Heart left ventricle (tissue), 16 donors: Measurements from ENCODE around the gene PRSS33. TPM values are rescaled to one million over a fixed set of nuclear protein-coding genes. Genes with fewer than 3 reads are reported as not detected.

ENCODE experiments used
- ATAC-seq, 4 donors: fragments of 200-7000 bp; cut with Tn5 transposase; one replicate each; pipeline ENCODE4 v1.9.1; 2020 to 2022; ENCODE audit warnings: moderate library complexity in 4 of 4, mild to moderate bottlenecking in 3 of 4, moderate number of reproducible peaks in 1 of 4
- DNase-seq, 5 donors: peaks; one replicate each; pipeline ENCODE4 v3.0.0-alpha.2; 2020
- H3K27ac ChIP-seq, 12 donors: fragments of 200-600 bp; sonication (generic) in 4 of 12; one replicate each; pipeline versions ENCODE4 v1.5.0 to v1.8.0; 2016 to 2022; ENCODE audit warnings: mild to moderate bottlenecking in 2 of 12
- H3K27me3 ChIP-seq, 9 donors: fragments of 200-600 bp; sonication (generic) in 2 of 9; one replicate each; pipeline versions ENCODE4 v1.5.1 to v1.8.0; 2016 to 2022; ENCODE audit warnings: mild to moderate bottlenecking in 3 of 9
- H3K36me3 ChIP-seq, 9 donors: fragments of 200-600 bp; sonication (generic) in 2 of 9; one replicate each; pipeline versions ENCODE4 v1.5.0 to v1.8.0; 2018 to 2022; ENCODE audit warnings: mild to moderate bottlenecking in 2 of 9
- H3K4me1 ChIP-seq, 12 donors: fragments of 200-600 bp; sonication (generic) in 4 of 12; one replicate each; pipeline versions ENCODE4 v1.5.0 to v1.8.0; 2016 to 2022; ENCODE audit warnings: mild to moderate bottlenecking in 3 of 12
- H3K4me3 ChIP-seq, 12 donors: fragments of 200-600 bp; sonication (generic) in 4 of 12; one replicate each; pipeline versions ENCODE4 v1.5.0 to v1.8.0; 2017 to 2022; ENCODE audit warnings: mild to moderate bottlenecking in 9 of 12, moderate library complexity in 4 of 12
- H3K9me3 ChIP-seq, 12 donors: fragments of 200-600 bp; sonication (generic) in 4 of 12; one replicate each; pipeline versions ENCODE4 v1.5.0 to v1.8.0; 2016 to 2022; ENCODE audit warnings: mild to moderate bottlenecking in 1 of 12
- POLR2A ChIP-seq, 2 donors: fragments of 450-650 bp; IDR thresholded peaks; one replicate each; pipeline ENCODE4 v1.6.1; 2017; ENCODE audit warnings: antibody characterized with exemption in 2 of 2, mild to moderate bottlenecking in 2 of 2, moderate library complexity in 2 of 2
- WGBS, 4 donors: extraction: QIAGEN DNeasy Blood & Tissue Kit in 2 of 4; methylation state at CpG; one replicate each; pipeline versions ENCODE4 v1.1.5 to v1.1.7; 2013 to 2018; 5-methylcytosine and 5-hydroxymethylcytosine counted together
- intact Hi-C, 10 donors: fragments of 100-400 bp; cut with DNase I; formaldehyde crosslinking; loops; one replicate each; pipeline versions ENCODE4 v1.11.1 to v1.14.2; 2022
- polyA plus RNA-seq, 2 donors: library from polyadenylated mRNA; stranded (reverse); fragments of 200-250 nt; gene quantifications; one replicate each; pipeline ENCODE4 v1.2.3, GENCODE V29; 2013
- total RNA-seq, 9 donors: library from RNA; depleted of rRNA in 2 of 9; stranded (reverse); fragments of >200 nt in 2 of 9; fragmentation: NEBNext Ultra II Directional in 3 of 9; extraction: Animal tissue kit (Norgen Biotek cat#: 25700) in 3 of 9; gene quantifications; one replicate each; pipeline versions ENCODE4 v1.1.0 to v1.2.4, GENCODE V29; 2016 to 2023
- TF ChIP-seq, protein P1 (sequence below), 12 donors: fragments of 200-600 bp; sonication (generic) in 4 of 12; IDR thresholded peaks; one replicate each; pipeline versions ENCODE4 v1.5.0 to v1.8.0; 2018 to 2022; ENCODE audit warnings: antibody characterized with exemption in 12 of 12, mild to moderate bottlenecking in 5 of 12
- donor health status: ischemic (EF 13 %, LVEDD 7.1; RV severe dilation, severe dysfunction).
- donor health status: healthy with polysubstance abuse.
- donor health status: DM: no; HTN: yes; CAD: no.
- donor health status: DM: no; HTN: no; CAD: no.
- donor health status: ischemic (EF 25% LVEDD 6.9; RV normal size, moderate dysfunction).
- donor health status: ischemic (EF 25% LVEDD 5.7; RV mildly dilated, moderate dysfunction).
- donor health status: healthy.
- donor health status: DM: yes; HTN: yes; CAD: no.
- donor health status: ischemic (EF 35%, LVEDD 5.7; RV mildly dilated, moderate dysfunction).
- donor health status: nonischemic (EF 11% LVEDD 7.7; RV severe dilation, severe dysfunction).
- donor health status: DM: yes; HTN: yes; CAD: no.
- donor health status: PGD.
- donor health status: ischemic (EF 29% LVEDD 5.4; RV normal size, mild dysfunction).
- donor health status: nonischemic (EF 23%, LVEDD 6.1; RV moderate dilation, normal function).

The PRSS33 gene
- total and polyA plus RNA-seq, 11 donors, result not detected

DNA sequence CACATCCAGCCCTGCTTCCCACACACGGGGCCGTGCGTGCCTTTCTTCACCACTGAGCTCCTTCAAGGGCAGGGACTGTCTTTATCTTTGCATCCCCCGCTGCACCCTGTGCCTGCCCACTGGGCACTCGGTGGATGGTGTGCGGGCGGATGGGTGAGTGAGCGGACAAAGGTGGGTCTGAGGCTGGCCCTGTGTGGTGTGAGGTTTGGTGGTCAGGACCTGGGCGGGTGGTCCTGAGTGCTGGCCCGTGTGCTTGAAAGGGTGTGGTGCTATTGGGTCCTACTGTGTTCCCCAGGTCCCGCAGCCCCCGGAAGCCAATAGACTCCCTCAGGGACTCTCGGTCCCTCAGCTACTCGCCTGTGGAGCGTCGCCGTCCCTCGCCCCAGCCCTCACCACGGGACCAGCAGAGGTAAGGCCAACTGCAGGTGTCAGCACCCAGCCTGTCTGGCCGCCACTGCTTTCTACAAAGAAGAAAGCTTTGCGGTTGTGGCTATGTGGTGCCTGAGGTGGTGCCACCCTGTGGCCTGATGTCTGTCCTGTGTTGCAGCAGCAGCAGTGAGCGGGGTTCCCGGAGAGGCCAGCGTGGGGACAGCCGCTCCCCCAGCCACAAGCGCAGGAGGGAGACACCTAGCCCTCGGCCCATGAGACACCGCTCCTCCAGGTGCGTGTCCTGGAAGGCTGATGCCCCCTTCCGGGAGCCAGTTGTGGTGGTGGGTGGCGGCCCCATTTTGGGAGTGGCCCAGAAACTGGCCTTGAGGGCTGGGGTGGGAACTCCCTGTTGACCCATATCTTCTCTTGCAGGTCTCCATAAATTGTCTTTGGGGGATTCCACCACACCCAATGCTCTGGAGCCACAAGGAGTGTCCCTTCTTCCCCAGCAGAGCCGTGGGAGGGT, 17.1 kb downstream of the PRSS33 start:
- WGBS, 4 donors, result 80 to 86% (median 83%) methylated on average over 25 to 32 of the region's 32 CpGs
- Histone ChIP-seq H3K4me3 (no peak overlapping the region), H3K4me1 (peaks cover 0 to 42% (median 12%) of the 10 kb centered on the region in 12 donors), H3K27ac (peak overlapping the region in 1 of 12 donors; percentile 31), H3K36me3 (peaks cover 2 to 100% (median 96%) of the 10 kb centered on the region in 9 donors), H3K27me3 (no peaks in the 10 kb centered on the region), H3K9me3 (no peaks in the 10 kb centered on the region)
- no peak for TF ChIP-seq POLR2A (IDR thresholded peaks at IDR 0.05)
- TF ChIP-seq, protein P1, sequence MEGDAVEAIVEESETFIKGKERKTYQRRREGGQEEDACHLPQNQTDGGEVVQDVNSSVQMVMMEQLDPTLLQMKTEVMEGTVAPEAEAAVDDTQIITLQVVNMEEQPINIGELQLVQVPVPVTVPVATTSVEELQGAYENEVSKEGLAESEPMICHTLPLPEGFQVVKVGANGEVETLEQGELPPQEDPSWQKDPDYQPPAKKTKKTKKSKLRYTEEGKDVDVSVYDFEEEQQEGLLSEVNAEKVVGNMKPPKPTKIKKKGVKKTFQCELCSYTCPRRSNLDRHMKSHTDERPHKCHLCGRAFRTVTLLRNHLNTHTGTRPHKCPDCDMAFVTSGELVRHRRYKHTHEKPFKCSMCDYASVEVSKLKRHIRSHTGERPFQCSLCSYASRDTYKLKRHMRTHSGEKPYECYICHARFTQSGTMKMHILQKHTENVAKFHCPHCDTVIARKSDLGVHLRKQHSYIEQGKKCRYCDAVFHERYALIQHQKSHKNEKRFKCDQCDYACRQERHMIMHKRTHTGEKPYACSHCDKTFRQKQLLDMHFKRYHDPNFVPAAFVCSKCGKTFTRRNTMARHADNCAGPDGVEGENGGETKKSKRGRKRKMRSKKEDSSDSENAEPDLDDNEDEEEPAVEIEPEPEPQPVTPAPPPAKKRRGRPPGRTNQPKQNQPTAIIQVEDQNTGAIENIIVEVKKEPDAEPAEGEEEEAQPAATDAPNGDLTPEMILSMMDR (IDR thresholded peaks at IDR 0.05), result no peak
- peak in 1 of 4 donors; percentile 8 for ATAC-seq
- peak in 1 of 5 donors; percentile 58 for DNase-seq
- intact Hi-C loops, result loop anchor here in 1 of 10 donors (10.0 kb wide), 1 partner anchor 144 kb away; the partner anchor contains the start of gene FLYWCH1

DNA sequence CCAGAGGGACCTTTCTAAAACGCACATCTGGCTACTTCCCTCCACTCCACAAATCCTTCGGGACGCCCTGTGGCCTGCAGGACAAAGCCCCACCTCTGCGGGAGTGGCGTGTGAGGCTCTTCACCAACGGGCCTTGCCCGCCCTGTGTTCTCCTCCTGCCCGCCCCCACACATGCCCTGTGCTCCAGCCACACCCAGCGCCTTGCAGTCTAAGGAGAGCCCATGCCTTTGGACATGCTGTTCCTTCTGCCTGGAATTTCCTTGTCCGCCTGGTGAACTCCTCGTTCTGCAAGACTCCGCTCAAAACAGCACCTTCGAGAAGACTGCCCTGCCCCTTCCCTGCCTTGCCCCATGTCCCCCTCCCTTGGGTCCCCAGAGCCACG, 17.7 kb downstream of the PRSS33 start:
- ATAC-seq (peak in 2 of 4 donors; percentile 7 to 29), DNase-seq (peak in 2 of 5 donors; percentile 25 to 41)
- 73 to 76% (median 75%) methylated on average over 14 of the region's 14 CpGs for WGBS, 4 donors
- intact Hi-C loops, result loop anchor here in 1 of 10 donors (2.0 to 10.0 kb wide), 2 partner anchors 15 to 145 kb away; partner anchors contain the start of gene FLYWCH1
- no peak overlapping the region for H3K27ac ChIP-seq
- H3K4me1 ChIP-seq, result peaks cover 0 to 35% (median 8%) of the 10 kb centered on the region in 12 donors
- no peaks in the 10 kb centered on the region for H3K9me3 ChIP-seq
- H3K27me3 ChIP-seq, result no peaks in the 10 kb centered on the region
- TF ChIP-seq, protein P1 (IDR thresholded peaks at IDR 0.05), result no peak
- no peak for TF ChIP-seq POLR2A (IDR thresholded peaks at IDR 0.05)
- H3K4me3 ChIP-seq, result no peak overlapping the region
- peaks cover 2 to 100% (median 98%) of the 10 kb centered on the region in 9 donors for H3K36me3 ChIP-seq

DNA sequence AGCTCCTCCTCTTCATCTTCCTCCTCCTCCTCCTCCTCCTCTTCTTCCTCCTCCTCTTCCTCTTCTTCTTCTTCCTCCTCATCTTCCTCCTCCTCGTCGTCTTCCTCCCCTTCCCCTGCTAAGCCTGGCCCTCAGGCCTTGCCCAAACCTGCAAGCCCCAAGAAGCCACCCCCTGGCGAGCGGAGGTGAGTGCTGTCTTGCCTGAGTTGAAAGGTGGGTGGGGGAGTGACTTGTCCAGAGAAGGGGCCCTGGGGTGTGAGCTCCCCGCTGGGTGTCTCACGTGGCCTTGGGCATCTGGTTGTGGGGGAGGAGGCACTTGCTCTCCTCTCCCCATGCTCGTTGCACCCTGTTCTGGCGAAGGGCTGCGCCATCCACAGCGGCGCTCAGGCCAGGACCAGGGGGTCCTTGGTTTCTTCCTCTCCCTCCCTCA, 18.2 kb downstream of the PRSS33 start:
- TF ChIP-seq, protein P1 (IDR thresholded peaks at IDR 0.05), result no peak
- TF ChIP-seq POLR2A (IDR thresholded peaks at IDR 0.05), result no peak
- intact Hi-C loops, result loop anchor here in 1 of 10 donors (2.0 kb wide), 1 partner anchor 14 kb away; no protein-coding TSS in a partner anchor
- no peaks in the 10 kb centered on the region for H3K27me3 ChIP-seq
- no peak overlapping the region for H3K4me3 ChIP-seq
- ATAC-seq (no peak), DNase-seq (peak in 1 of 5 donors; percentile 42)
- peak overlapping the region in 1 of 12 donors; percentile 6 for H3K27ac ChIP-seq
- H3K4me1 ChIP-seq, result peaks cover 0 to 32% (median 8%) of the 10 kb centered on the region in 12 donors
- 83 to 87% (median 84%) methylated on average over 11 of the region's 11 CpGs for WGBS, 4 donors
- peaks cover 2 to 100% (median 99%) of the 10 kb centered on the region in 9 donors for H3K36me3 ChIP-seq
- no peaks in the 10 kb centered on the region for H3K9me3 ChIP-seq
